ENCODE measurements around the gene SIRPB2.

SIRPB2 gene

DNA sequence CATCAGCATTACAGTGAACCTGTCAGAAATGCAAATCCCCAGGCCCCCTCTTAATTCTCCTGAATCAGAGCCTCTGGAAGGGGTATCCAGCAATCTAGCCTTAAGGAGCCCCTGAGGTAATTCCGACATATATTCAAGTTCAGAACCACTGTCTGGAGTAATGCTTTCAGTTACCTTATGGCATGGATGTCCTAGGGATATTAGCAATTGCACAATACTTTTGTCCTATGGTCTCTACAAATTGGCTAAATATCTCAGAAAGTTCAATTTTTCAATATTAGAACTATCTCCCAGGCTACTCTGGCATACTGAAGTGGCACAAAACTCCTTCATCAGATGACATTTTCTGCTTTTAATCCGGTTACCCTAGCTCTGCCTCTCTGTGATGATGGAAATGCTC, 30.9 kb downstream of the SIRPB2 start:
- Histone ChIP-seq H3K36me3 (ENCODE audit: control insufficient read depth, insufficient read depth, low read length, severe bottlenecking) (peaks cover 87% of the 10 kb centered on the region), H3K4me3 (ENCODE audit: low read length) (no peak overlapping the region), H3K9ac (ENCODE audit: low read length) (no peak overlapping the region), H3K9me3 (ENCODE audit: control insufficient read depth, low read length) (no peaks in the 10 kb centered on the region), H3K4me1 (ENCODE audit: control insufficient read depth, insufficient read depth, low read length) (peaks cover 12% of the 10 kb centered on the region), H3K27me3 (replicated peaks; ENCODE audit: control insufficient read depth, insufficient read depth, low read length) (no peaks in the 10 kb centered on the region)
- DNase-seq (ENCODE audit: low read depth): no peak

DNA sequence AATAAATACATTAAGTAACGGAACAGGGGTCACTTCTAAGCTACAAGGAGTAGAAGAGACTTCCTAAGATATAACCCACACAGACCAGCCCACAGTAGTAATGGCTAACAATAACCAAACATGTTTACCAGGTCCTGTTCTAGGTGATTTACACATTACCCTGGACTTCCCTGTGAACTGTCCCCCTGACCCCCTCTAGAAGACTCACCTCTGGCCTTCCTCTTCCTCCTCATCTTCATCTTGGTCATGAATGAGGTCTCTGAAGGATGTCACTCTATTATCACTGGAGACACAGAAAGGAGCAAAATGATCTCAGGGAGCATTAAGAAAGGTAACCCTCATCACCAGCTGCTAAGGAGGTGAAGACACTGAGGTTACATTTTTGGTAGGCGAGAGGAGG, 33.2 kb downstream of the SIRPB2 start:
- Histone ChIP-seq H3K27me3 (replicated peaks; ENCODE audit: control insufficient read depth, insufficient read depth, low read length) (no peaks in the 10 kb centered on the region), H3K36me3 (ENCODE audit: control insufficient read depth, insufficient read depth, low read length, severe bottlenecking) (peaks cover 94% of the 10 kb centered on the region), H3K9me3 (ENCODE audit: control insufficient read depth, low read length) (no peaks in the 10 kb centered on the region), H3K4me3 (ENCODE audit: low read length) (no peak overlapping the region), H3K4me1 (ENCODE audit: control insufficient read depth, insufficient read depth, low read length) (peaks cover 6% of the 10 kb centered on the region), H3K9ac (ENCODE audit: low read length) (no peak overlapping the region)
- no peak for DNase-seq (ENCODE audit: low read depth)

GRCh38 chr20:1456300-1456699, 34.9 kb downstream of the SIRPB2 start:
- Histone ChIP-seq H3K4me3 (ENCODE audit: low read length) (no peak overlapping the region), H3K9me3 (ENCODE audit: control insufficient read depth, low read length) (peaks cover 13% of the 10 kb centered on the region), H3K27me3 (replicated peaks; ENCODE audit: control insufficient read depth, insufficient read depth, low read length) (no peaks in the 10 kb centered on the region), H3K9ac (ENCODE audit: low read length) (no peak overlapping the region), H3K4me1 (ENCODE audit: control insufficient read depth, insufficient read depth, low read length) (no peaks in the 10 kb centered on the region), H3K36me3 (ENCODE audit: control insufficient read depth, insufficient read depth, low read length, severe bottlenecking) (peaks cover 100% of the 10 kb centered on the region)
- DNase-seq (ENCODE audit: low read depth): peak; percentile 29

GRCh38 chr20:1450926-1451491, 40.2 kb downstream of the SIRPB2 start:
- Histone ChIP-seq H3K27me3 (replicated peaks; ENCODE audit: control insufficient read depth, insufficient read depth, low read length) (no peaks in the 10 kb centered on the region), H3K4me3 (ENCODE audit: low read length) (peak overlapping the region; percentile 30), H3K9ac (ENCODE audit: low read length) (no peak overlapping the region), H3K4me1 (ENCODE audit: control insufficient read depth, insufficient read depth, low read length) (peaks cover 6% of the 10 kb centered on the region), H3K36me3 (ENCODE audit: control insufficient read depth, insufficient read depth, low read length, severe bottlenecking) (peaks cover 100% of the 10 kb centered on the region), H3K9me3 (ENCODE audit: control insufficient read depth, low read length) (peaks cover 25% of the 10 kb centered on the region)
- DNase-seq (ENCODE audit: low read depth): peak; percentile 34

DNA sequence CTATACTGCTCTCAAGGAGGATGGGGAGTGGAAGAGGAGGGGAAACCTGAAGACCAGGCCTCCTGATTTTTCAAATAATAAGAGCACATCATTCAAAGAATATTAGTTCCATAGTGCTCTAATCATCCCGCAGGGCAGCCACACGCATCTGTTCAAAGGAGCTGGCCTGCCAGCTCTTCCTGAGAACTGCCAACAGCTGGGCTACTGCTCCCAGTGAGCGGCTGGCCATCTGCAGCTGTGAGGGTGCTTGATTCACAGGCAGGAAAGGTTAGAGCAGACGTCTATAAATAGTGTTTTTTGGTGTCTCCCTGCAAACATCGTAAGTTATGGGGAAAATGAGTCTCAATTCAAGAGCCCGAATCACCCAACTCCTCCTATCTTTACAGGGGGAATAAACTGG, 41.9 kb downstream of the SIRPB2 start:
- Histone ChIP-seq H3K27me3 (replicated peaks; ENCODE audit: control insufficient read depth, insufficient read depth, low read length) (no peaks in the 10 kb centered on the region), H3K4me3 (ENCODE audit: low read length) (no peak overlapping the region), H3K4me1 (ENCODE audit: control insufficient read depth, insufficient read depth, low read length) (peaks cover 6% of the 10 kb centered on the region), H3K36me3 (ENCODE audit: control insufficient read depth, insufficient read depth, low read length, severe bottlenecking) (peaks cover 100% of the 10 kb centered on the region), H3K9me3 (ENCODE audit: control insufficient read depth, low read length) (peaks cover 25% of the 10 kb centered on the region), H3K9ac (ENCODE audit: low read length) (no peak overlapping the region)
- DNase-seq (ENCODE audit: low read depth): no peak

DNA sequence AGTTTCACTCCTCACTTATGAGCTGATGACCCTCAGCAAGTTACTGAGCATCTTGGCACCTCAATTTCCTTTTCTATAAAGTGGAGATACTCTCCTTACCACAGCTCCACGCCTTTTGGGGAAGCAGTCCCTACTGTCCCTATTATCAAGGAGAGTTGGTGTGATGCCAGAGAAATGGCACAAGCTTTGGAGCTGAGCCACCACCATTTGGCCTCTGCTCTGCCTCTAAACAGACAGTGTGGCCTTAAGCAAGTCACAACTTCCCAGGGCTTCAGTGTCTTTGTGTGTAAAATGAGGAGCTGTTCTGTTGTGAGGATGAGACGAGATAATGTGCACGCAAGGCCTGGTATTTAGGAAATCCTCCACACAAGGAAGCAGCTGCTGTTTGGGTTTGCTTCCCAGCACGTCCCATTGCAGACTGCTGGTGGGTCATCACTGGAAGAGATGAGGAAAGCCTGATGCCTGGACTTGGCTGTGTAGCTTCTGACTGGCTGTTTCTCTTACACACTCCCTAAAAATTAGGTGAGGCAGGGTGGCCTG, 43.1 kb downstream of the SIRPB2 start:
- Histone ChIP-seq H3K4me3 (ENCODE audit: low read length) (no peak overlapping the region), H3K4me1 (ENCODE audit: control insufficient read depth, insufficient read depth, low read length) (peaks cover 6% of the 10 kb centered on the region), H3K36me3 (ENCODE audit: control insufficient read depth, insufficient read depth, low read length, severe bottlenecking) (peaks cover 100% of the 10 kb centered on the region), H3K9me3 (ENCODE audit: control insufficient read depth, low read length) (peaks cover 25% of the 10 kb centered on the region), H3K9ac (ENCODE audit: low read length) (no peak overlapping the region), H3K27me3 (replicated peaks; ENCODE audit: control insufficient read depth, insufficient read depth, low read length) (no peaks in the 10 kb centered on the region)
- no peak for DNase-seq (ENCODE audit: low read depth)

DNA sequence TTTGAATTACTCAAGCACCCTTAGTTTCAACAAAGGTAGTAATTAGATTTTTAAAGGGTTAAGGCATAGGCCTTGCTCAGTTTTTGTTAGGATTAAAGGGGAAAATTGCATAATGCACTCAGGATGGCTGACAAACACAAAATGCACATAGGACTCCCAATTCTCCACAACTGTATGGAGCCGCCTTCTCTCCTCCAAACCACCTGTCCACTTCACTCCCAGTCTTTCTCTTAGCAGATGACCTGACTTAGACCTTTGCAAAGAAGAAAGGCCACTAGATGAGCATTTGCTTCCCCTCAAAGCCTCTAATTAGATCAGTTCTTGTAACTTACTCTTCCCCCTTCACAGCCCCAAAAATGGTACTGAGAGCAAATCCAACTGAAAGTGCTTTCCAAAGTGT, 44.7 kb downstream of the SIRPB2 start:
- no peaks in the 10 kb centered on the region for H3K27me3 ChIP-seq (replicated peaks; ENCODE audit: control insufficient read depth, insufficient read depth, low read length)
- DNase-seq (ENCODE audit: low read depth): no peak
- H3K9me3 ChIP-seq (ENCODE audit: control insufficient read depth, low read length): peaks cover 15% of the 10 kb centered on the region
- H3K36me3 ChIP-seq (ENCODE audit: control insufficient read depth, insufficient read depth, low read length, severe bottlenecking): peaks cover 100% of the 10 kb centered on the region
- no peak overlapping the region for H3K4me3 ChIP-seq (ENCODE audit: low read length)
- H3K9ac ChIP-seq (ENCODE audit: low read length): no peak overlapping the region
- peaks cover 6% of the 10 kb centered on the region for H3K4me1 ChIP-seq (ENCODE audit: control insufficient read depth, insufficient read depth, low read length)

- Histone ChIP-seq H3K27me3 (replicated peaks; ENCODE audit: control insufficient read depth, insufficient read depth, low read length) (no peaks in the 10 kb centered on the region), H3K4me3 (ENCODE audit: low read length) (no peak overlapping the region), H3K4me1 (ENCODE audit: control insufficient read depth, insufficient read depth, low read length) (peaks cover 1% of the 10 kb centered on the region), H3K9ac (ENCODE audit: low read length) (no peak overlapping the region), H3K9me3 (ENCODE audit: control insufficient read depth, low read length) (no peaks in the 10 kb centered on the region), H3K36me3 (ENCODE audit: control insufficient read depth, insufficient read depth, low read length, severe bottlenecking) (peaks cover 66% of the 10 kb centered on the region)
- no peak for DNase-seq (ENCODE audit: low read depth)
Measured at GRCh38 chr20:1443085-1443484, 48.1 kb downstream of the SIRPB2 start.

- no peak overlapping the region for H3K9ac ChIP-seq (ENCODE audit: low read length)
- H3K36me3 ChIP-seq (ENCODE audit: control insufficient read depth, insufficient read depth, low read length, severe bottlenecking): peaks cover 58% of the 10 kb centered on the region
- DNase-seq (ENCODE audit: low read depth): no peak
- H3K4me3 ChIP-seq (ENCODE audit: low read length): no peak overlapping the region
- H3K4me1 ChIP-seq (ENCODE audit: control insufficient read depth, insufficient read depth, low read length): no peaks in the 10 kb centered on the region
- H3K27me3 ChIP-seq (replicated peaks; ENCODE audit: control insufficient read depth, insufficient read depth, low read length): no peaks in the 10 kb centered on the region
- no peaks in the 10 kb centered on the region for H3K9me3 ChIP-seq (ENCODE audit: control insufficient read depth, low read length)
Measured at GRCh38 chr20:1442304-1442703, 48.9 kb downstream of the SIRPB2 start.

DNA sequence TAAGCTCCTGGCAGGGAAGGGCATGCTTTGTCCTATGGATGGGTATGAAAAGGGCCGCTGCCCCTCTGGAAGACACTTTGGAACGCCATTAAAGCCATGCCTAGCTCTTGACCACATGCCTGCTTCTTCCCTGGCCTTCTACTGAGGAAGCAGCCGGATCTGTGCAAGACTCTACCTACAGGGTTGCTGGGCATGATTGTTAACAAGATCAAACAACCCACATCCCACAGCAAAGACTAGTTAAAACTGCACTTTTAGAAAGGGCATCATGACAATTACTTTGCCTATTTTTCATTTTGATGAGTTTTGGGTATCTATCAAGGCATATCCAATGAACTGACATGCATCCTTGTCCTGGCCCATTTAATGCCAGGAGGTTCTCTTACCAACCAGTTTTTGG, 50.1 kb downstream of the SIRPB2 start:
- H3K36me3 ChIP-seq (ENCODE audit: control insufficient read depth, insufficient read depth, low read length, severe bottlenecking): peaks cover 47% of the 10 kb centered on the region
- no peaks in the 10 kb centered on the region for H3K4me1 ChIP-seq (ENCODE audit: control insufficient read depth, insufficient read depth, low read length)
- no peaks in the 10 kb centered on the region for H3K27me3 ChIP-seq (replicated peaks; ENCODE audit: control insufficient read depth, insufficient read depth, low read length)
- no peak overlapping the region for H3K4me3 ChIP-seq (ENCODE audit: low read length)
- DNase-seq (ENCODE audit: low read depth): no peak
- H3K9ac ChIP-seq (ENCODE audit: low read length): no peak overlapping the region
- no peaks in the 10 kb centered on the region for H3K9me3 ChIP-seq (ENCODE audit: control insufficient read depth, low read length)

DNA sequence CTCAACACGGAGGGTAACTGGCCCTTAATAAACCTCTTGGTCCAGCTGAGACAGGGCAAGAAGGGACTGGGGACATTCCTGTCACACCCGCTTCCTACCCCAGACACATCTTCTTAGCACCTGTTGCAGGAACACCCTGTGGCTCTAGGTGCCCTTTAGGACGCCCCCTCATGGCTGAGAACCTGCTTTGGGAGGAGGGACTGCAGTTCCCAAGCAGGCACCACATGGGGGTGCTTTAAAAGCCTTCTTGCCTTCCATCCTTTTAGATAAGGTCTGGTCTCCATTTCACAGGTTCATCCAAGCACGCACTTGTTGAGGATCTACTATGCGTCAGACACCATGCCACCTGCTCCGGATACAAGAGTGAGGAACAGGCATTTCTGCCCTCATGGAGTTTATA, 51.2 kb downstream of the SIRPB2 start:
- Histone ChIP-seq H3K27me3 (replicated peaks; ENCODE audit: control insufficient read depth, insufficient read depth, low read length) (no peaks in the 10 kb centered on the region), H3K9ac (ENCODE audit: low read length) (no peak overlapping the region), H3K4me3 (ENCODE audit: low read length) (no peak overlapping the region), H3K36me3 (ENCODE audit: control insufficient read depth, insufficient read depth, low read length, severe bottlenecking) (peaks cover 36% of the 10 kb centered on the region), H3K4me1 (ENCODE audit: control insufficient read depth, insufficient read depth, low read length) (no peaks in the 10 kb centered on the region), H3K9me3 (ENCODE audit: control insufficient read depth, low read length) (no peaks in the 10 kb centered on the region)
- DNase-seq (ENCODE audit: low read depth): no peak

DNA sequence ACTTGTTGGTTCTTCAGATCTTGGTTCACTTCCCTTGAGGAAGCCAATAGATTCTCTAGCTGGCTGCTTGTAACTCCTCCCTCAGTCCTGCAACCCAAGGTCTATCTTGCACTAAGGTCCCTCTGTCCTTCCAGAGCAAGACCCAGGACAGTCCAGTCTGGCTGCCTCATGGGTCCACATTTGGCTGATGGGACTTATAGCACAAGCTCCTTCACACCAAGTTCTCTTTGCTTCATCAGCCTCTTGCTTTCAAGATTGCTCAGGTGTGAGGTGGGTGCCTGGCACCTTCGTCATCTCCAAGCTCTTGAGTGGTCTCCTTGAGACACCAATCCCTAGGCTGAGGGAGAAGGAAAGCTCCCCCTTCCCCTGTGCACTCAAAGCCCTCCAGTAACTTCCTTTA, 52.9 kb downstream of the SIRPB2 start:
- H3K4me3 ChIP-seq (ENCODE audit: low read length): no peak overlapping the region
- peaks cover 5% of the 10 kb centered on the region for H3K4me1 ChIP-seq (ENCODE audit: control insufficient read depth, insufficient read depth, low read length)
- no peak overlapping the region for H3K9ac ChIP-seq (ENCODE audit: low read length)
- no peaks in the 10 kb centered on the region for H3K9me3 ChIP-seq (ENCODE audit: control insufficient read depth, low read length)
- DNase-seq (ENCODE audit: low read depth): no peak
- H3K27me3 ChIP-seq (replicated peaks; ENCODE audit: control insufficient read depth, insufficient read depth, low read length): no peaks in the 10 kb centered on the region
- peaks cover 19% of the 10 kb centered on the region for H3K36me3 ChIP-seq (ENCODE audit: control insufficient read depth, insufficient read depth, low read length, severe bottlenecking)
